NCI-H2196 (cell line): ENCODE results near the gene ARCN1.

Source experiments
- DNase-seq: peaks from one replicate; lab custom pipeline; 2025; ENCODE audit not compliant: unreplicated experiment; lab: John Stamatoyannopoulos, UW

Gene ARCN1

GRCh38 chr11:118635237-118635591 lies 63.0 kb downstream of the ARCN1 start:
- DNase-seq = no peak

DNA sequence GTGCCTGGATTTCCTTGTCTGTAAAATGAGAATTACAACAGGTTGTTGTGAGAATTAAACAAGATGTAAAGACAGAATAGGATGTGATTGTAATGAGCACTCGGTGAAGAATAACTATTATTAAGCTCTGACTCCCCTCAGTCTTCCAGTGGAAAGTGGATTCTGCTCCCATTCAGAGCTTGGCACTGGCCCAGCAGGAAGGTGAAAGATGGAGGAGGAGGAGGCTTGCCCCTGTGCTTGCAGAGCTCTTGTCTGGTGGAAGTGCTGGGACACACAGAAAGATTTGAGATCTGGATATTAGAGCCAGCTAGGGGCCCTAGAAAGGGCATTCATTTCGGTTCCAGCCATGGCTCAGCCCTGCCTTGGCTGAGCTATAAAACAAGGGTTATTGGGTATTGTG lies 63.4 kb downstream of the ARCN1 start:
- peak; percentile 36 for DNase-seq

GRCh38 chr11:118636569-118637290 lies 64.5 kb downstream of the ARCN1 start:
- DNase-seq = no peak

- DNase-seq = no peak
Observed at GRCh38 chr11:118638726-118639125, 66.5 kb downstream of the ARCN1 start.

- no peak for DNase-seq
Observed at GRCh38 chr11:118639899-118640298, 67.7 kb downstream of the ARCN1 start.

- DNase-seq = peak; percentile 42
Observed at GRCh38 chr11:118640332-118641154, 68.3 kb downstream of the ARCN1 start.

GRCh38 chr11:118641397-118642019 lies 69.3 kb downstream of the ARCN1 start:
- DNase-seq = peak; percentile 90

- DNase-seq = no peak
Observed at GRCh38 chr11:118643142-118643994, 71.2 kb downstream of the ARCN1 start.

DNA sequence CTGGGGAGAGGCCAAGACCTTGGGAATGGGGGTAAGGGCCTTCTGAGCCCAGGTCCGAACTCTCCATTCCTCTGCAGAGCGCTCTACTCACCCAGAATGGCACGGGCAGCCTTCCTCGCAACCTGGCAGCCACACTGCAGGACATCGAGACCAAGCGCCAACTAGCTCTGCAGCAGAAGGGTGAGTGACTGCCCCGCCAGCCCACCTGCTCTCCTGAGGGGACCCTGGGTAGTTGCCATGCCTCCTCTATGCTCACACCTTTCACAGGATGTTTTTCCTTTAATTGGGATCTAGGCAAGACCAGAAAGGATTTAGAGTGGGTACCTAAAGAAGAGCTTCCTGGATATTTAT lies 71.8 kb downstream of the ARCN1 start:
- no peak for DNase-seq

GRCh38 chr11:118644496-118644895 lies 72.3 kb downstream of the ARCN1 start:
- DNase-seq = no peak

DNA sequence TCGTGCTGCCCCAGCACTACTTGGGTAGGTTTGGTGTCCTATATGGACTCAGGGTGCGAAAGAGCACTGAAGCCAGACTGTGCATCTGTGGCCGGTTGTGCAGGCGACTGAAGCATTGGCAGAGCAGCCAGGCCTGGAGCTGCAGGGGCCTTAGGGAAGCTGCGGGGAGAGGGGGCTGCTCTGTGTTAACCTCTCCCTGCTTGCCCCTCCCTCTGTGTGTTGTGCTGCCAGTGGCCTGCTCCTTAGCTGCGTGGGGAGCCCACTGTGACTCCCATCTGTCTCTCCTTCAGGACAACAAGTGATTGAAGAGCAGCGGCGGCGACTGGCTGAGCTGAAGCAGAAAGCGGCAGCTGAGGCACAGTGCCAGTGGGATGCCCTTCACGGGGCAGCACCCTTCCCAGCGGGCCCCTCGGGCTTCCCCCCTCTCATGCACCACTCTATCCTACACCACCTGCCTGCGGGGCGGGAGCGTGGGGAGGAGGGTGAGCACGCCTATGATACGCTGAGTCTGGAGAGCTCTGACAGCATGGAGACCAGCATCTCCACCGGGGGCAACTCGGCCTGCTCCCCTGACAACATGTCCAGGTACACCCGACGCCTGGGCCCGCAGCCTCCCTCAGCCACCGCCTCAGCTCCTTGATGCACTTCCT lies 73.0 kb downstream of the ARCN1 start:
- no peak for DNase-seq

- no peak for DNase-seq
Observed at GRCh38 chr11:118646393-118646792, 74.2 kb downstream of the ARCN1 start.

GRCh38 chr11:118648291-118648690 lies 76.1 kb downstream of the ARCN1 start:
- DNase-seq = no peak

DNA sequence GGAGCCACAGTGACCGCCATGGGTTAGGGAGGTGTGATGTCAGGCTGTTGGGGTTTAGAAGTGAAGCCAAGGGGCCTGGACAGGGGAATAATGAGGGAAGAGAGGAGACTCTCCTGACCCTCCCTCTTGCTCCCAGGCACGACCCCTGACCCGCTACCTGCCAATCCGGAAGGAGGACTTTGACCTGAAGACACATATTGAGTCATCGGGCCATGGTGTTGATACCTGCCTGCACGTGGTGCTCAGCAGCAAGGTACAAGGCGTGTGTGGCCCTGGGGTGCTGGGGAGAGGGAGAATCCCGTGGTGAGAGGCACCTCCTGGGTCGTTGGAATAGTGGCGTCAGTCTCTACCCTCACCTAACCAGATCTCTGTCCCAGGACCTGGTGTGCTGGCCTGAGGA lies 77.7 kb downstream of the ARCN1 start:
- DNase-seq = no peak

GRCh38 chr11:118650366-118650765 lies 78.2 kb downstream of the ARCN1 start:
- DNase-seq = no peak

DNA sequence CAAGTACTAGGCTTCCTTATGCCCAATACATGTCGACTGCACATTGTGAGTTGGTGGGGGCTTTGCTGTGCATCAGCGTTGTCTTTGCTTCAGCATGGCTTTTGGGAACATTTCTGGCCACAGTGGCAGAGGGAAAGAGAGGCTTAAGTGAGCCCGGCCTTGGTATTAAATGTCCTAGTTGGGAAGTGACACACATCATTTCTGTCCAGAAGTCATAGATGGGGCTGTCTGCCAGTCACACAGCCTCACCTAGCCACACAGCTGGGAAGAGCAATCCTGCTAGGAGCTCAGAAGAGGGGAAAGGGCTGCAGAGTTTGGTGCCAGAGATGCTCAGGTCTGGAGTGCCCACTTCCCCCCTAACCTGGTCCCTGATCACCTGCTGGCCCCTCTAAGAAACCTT lies 79.6 kb downstream of the ARCN1 start:
- DNase-seq = no peak
